Body of pancreas (tissue), 4 donors: ENCODE results near the gene ACER2.

Source experiments
- POLR2A ChIP-seq, 3 donors: fragments of 450-650 bp; IDR thresholded peaks; one replicate each; pipeline ENCODE4 v1.6.1; 2016; ENCODE audit warnings: antibody characterized with exemption in 3 of 3, mild to moderate bottlenecking in 2 of 3
- TF ChIP-seq, protein P1 (sequence below), 7 experiments: fragments of 450-650 bp in 4 of 7; fragments of 200-600 bp in 3 of 7; sonication (generic) in 3 of 7; IDR thresholded peaks; one replicate each; pipeline ENCODE4 v1.5.1; 2016 to 2019; ENCODE audit warnings: antibody characterized with exemption in 7 of 7

- TF ChIP-seq, protein P1, sequence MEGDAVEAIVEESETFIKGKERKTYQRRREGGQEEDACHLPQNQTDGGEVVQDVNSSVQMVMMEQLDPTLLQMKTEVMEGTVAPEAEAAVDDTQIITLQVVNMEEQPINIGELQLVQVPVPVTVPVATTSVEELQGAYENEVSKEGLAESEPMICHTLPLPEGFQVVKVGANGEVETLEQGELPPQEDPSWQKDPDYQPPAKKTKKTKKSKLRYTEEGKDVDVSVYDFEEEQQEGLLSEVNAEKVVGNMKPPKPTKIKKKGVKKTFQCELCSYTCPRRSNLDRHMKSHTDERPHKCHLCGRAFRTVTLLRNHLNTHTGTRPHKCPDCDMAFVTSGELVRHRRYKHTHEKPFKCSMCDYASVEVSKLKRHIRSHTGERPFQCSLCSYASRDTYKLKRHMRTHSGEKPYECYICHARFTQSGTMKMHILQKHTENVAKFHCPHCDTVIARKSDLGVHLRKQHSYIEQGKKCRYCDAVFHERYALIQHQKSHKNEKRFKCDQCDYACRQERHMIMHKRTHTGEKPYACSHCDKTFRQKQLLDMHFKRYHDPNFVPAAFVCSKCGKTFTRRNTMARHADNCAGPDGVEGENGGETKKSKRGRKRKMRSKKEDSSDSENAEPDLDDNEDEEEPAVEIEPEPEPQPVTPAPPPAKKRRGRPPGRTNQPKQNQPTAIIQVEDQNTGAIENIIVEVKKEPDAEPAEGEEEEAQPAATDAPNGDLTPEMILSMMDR (IDR thresholded peaks at IDR 0.05): peak; percentile 52 to 72 (median 67)
- TF ChIP-seq POLR2A (IDR thresholded peaks at IDR 0.05): no peak
Observed at GRCh38 chr9:19493174-19493811, 84.5 kb downstream of the ACER2 start.
